Natural killer cell (primary cell): Measurements from ENCODE around the gene PUSL1. TPM values are rescaled to one million over a fixed set of nuclear protein-coding genes. Genes with fewer than 3 reads are reported as not detected.

Source experiments
- ATAC-seq, 3 donors: fragments of 150-1000 bp in 2 of 3; fragments of 200-7000 bp in 1 of 3; cut with Tn5 transposase; 1 replicate in 1 of 3; 2 replicates in 2 of 3; pipeline ENCODE4 v1.10.0; 2021; ENCODE audit warnings: mild to moderate bottlenecking in 2 of 3, moderate library complexity in 2 of 3
- DNase-seq, 2 donors: peaks; one replicate each; pipeline versions ENCODE4 v3.0.0 to v3.0.0-alpha.2; 2013 to 2021; ENCODE audit warnings: mixed read lengths in 1 of 2
- H3K27ac ChIP-seq: one replicate; pipeline ENCODE4 v1.5.1; 2013; ENCODE audit warnings: mild to moderate bottlenecking, low read length
- H3K27me3 ChIP-seq: one replicate; pipeline ENCODE4 v1.6.1; 2013; ENCODE audit warnings: low read length; ENCODE audit not compliant: control insufficient read depth, insufficient read depth
- H3K36me3 ChIP-seq: one replicate; pipeline ENCODE4 v1.6.1; 2013; ENCODE audit warnings: low read length; ENCODE audit not compliant: control insufficient read depth, insufficient read depth
- H3K4me1 ChIP-seq: one replicate; pipeline ENCODE4 v1.6.1; 2013; ENCODE audit warnings: low read length; ENCODE audit not compliant: control insufficient read depth, insufficient read depth
- H3K4me3 ChIP-seq: one replicate; pipeline ENCODE4 v1.5.1; 2013; ENCODE audit warnings: low read length
- H3K9me3 ChIP-seq: one replicate; pipeline ENCODE4 v1.6.1; 2013; ENCODE audit warnings: low read length; ENCODE audit not compliant: control insufficient read depth, insufficient read depth
- H3K27ac Mint-ChIP-seq, 2 donors: one replicate each; pipeline ENCODE4 v1.8.0; 2022; ENCODE audit warnings: mild to moderate bottlenecking in 2 of 2, mixed read lengths in 2 of 2, moderate library complexity in 1 of 2
- H3K27me3 Mint-ChIP-seq, 2 donors: one replicate each; pipeline ENCODE4 v1.8.0; 2022; ENCODE audit warnings: low read depth in 2 of 2, mixed read lengths in 2 of 2
- H3K36me3 Mint-ChIP-seq: one replicate; pipeline ENCODE4 v1.8.0; 2022; ENCODE audit warnings: mixed read lengths
- H3K4me1 Mint-ChIP-seq, 2 donors: one replicate each; pipeline ENCODE4 v1.8.0; 2022; ENCODE audit warnings: mixed read lengths in 2 of 2
- H3K4me3 Mint-ChIP-seq: one replicate; pipeline ENCODE4 v1.8.0; 2022; ENCODE audit warnings: mild to moderate bottlenecking, moderate library complexity, mixed read lengths
- H3K9me3 Mint-ChIP-seq, 2 donors: one replicate each; pipeline ENCODE4 v1.8.0; 2022; ENCODE audit warnings: mixed read lengths in 2 of 2
- WGBS: methylation state at CpG from one replicate; pipeline ENCODE4 v1.1.7; 2013; ENCODE audit warnings: missing lambda C conversion rate; ENCODE audit not compliant: insufficient coverage; 5-methylcytosine and 5-hydroxymethylcytosine counted together
- intact Hi-C: fragments of 100-400 bp; cut with micrococcal nuclease; formaldehyde crosslinking; loops from one replicate; pipeline ENCODE4 v1.14.2; 2022
- total RNA-seq, 4 donors: library from RNA; stranded (reverse); fragments of 120-200 nt in 1 of 4; gene quantifications; one replicate each; pipeline versions ENCODE4 v1.2.3 to v1.2.4, GENCODE V29; 2013 to 2022
- TF ChIP-seq, protein P1 (sequence below): fragments of 200-600 bp; IDR thresholded peaks from one replicate; pipeline ENCODE4 v1.8.0; 2022; ENCODE audit warnings: antibody characterized with exemption

Gene PUSL1
- total RNA-seq, 3 donors from 2014 or later (not counting 1 experiment from before 2014, with no cell fraction given), result 11.1 to 13.0 (median 12.9) TPM

DNA sequence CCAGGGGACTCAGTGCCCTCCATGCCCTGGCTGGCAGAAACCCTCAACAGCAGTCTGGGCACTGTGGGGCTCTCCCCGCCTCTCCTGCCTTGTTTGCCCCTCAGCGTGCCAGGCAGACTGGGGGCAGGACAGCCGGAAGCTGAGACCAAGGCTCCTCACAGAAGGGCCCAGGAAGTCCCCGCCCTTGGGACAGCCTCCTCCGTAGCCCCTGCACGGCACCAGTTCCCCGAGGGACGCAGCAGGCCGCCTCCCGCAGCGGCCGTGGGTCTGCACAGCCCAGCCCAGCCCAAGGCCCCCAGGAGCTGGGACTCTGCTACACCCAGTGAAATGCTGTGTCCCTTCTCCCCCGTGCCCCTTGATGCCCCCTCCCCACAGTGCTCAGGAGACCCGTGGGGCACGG, 19.9 kb downstream of the PUSL1 start:
- Histone ChIP-seq H3K36me3 (peaks cover 3% of the 10 kb centered on the region), H3K27ac (no peak overlapping the region), H3K4me1 (peaks cover 21% of the 10 kb centered on the region), H3K4me3 (no peak overlapping the region), H3K9me3 (no peaks in the 10 kb centered on the region), H3K27me3 (no peaks in the 10 kb centered on the region)
- TF ChIP-seq, protein P1, sequence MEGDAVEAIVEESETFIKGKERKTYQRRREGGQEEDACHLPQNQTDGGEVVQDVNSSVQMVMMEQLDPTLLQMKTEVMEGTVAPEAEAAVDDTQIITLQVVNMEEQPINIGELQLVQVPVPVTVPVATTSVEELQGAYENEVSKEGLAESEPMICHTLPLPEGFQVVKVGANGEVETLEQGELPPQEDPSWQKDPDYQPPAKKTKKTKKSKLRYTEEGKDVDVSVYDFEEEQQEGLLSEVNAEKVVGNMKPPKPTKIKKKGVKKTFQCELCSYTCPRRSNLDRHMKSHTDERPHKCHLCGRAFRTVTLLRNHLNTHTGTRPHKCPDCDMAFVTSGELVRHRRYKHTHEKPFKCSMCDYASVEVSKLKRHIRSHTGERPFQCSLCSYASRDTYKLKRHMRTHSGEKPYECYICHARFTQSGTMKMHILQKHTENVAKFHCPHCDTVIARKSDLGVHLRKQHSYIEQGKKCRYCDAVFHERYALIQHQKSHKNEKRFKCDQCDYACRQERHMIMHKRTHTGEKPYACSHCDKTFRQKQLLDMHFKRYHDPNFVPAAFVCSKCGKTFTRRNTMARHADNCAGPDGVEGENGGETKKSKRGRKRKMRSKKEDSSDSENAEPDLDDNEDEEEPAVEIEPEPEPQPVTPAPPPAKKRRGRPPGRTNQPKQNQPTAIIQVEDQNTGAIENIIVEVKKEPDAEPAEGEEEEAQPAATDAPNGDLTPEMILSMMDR, result no peak
- Mint-ChIP-seq H3K9me3 (no peaks in the 10 kb centered on the region), H3K4me3 (peak overlapping the region; percentile 31), H3K4me1 (peaks cover 6 to 18% of the 10 kb centered on the region in 2 donors), H3K36me3 (no peaks in the 10 kb centered on the region), H3K27me3 (no peaks in the 10 kb centered on the region), H3K27ac (no peak overlapping the region)
- intact Hi-C loops, result no loop called here
- no peak for ATAC-seq
- WGBS, result 94% methylated on average over 15 of the region's 15 CpGs
- no peak for DNase-seq

DNA sequence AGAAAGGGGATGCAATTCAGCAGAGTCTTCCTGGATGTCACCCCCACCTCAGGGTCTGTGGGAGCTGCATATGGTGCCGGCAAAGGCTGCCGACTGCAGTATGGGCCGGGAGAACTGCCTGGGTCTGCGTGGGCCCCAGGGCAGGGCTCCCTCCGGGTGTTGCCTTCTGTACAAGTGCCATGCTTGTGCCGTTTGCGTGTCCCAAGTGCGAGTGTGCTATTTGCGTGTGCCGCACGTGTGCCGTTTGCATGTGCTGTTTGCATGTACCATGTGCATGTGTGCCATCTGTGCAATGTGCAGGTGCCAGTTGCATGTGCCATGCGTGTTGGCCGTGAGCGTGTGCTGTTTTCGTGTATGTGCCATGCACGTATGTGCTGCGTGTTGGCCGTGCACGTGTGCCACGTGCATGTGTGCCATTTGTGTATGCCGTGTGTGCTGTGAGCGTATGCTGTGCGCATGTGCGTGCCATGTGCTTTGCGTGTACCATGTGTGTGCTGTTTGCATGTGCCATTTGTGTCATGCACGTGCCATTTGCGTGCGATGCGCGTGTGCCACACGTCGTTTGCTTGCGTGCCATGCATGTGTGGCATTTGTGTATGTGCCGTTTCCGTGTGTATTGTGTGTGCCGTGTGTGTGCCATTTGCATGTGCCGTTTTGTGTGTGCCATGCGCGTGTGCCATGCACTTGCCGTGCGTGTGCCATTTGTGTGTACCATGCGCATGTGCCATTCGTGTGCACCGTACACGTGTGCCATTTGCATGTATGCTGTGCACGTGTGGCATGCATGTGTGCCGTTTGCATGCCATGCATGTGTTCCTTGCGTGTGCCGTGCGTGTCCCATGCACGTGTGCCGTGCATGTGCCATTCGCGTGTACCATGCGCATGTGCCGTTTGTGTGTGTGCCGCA, 21.2 kb downstream of the PUSL1 start:
- no peak for DNase-seq
- Histone ChIP-seq H3K9me3 (no peaks in the 10 kb centered on the region), H3K4me3 (no peak overlapping the region), H3K27me3 (no peaks in the 10 kb centered on the region), H3K27ac (no peak overlapping the region), H3K4me1 (peaks cover 17% of the 10 kb centered on the region), H3K36me3 (peaks cover 3% of the 10 kb centered on the region)
- Mint-ChIP-seq H3K4me3 (no peak overlapping the region), H3K27ac (no peak overlapping the region), H3K27me3 (no peaks in the 10 kb centered on the region), H3K4me1 (peaks cover 0 to 7% of the 10 kb centered on the region in 2 donors), H3K36me3 (no peaks in the 10 kb centered on the region), H3K9me3 (no peaks in the 10 kb centered on the region)
- WGBS, result 95% methylated on average over 58 of the region's 58 CpGs
- no peak for ATAC-seq
- TF ChIP-seq, protein P1, result no peak
- intact Hi-C loops, result no loop called here

DNA sequence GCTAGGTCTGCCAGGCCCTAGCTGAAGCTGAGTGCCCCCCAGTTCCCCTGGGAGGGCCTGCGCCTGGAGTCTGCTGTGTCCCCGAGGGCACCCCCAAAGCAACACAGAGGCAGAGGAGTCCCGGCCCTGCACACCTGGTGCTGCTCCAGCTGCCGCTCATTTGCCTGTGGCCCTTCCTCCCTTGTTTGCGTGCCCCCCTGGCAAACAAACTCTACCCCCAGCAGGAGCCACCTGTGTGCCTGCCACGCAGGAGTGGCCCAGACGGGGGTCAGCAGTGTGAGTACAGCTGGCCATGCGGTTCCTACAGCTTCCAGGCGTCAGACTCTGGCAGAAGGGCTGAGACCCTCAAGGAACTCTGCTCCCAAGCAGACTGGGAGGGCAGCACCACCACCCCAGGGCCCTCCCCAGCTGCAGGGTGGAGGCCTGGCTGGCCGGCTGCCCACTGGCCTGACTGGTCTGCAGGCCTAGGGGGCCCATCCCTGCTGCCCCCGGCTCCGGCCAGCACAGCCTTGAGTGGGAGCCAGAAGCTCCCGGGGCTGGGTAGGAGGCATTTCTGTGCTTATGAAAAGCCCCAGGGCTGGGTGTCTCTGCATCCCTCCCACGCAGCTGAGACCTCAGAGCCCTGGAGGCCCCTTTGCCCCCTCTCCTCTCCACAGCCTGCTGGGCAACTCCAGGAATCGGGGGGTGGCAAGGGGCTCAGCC, 22.1 kb downstream of the PUSL1 start:
- H3K4me1 Mint-ChIP-seq, result peaks cover 0 to 5% of the 10 kb centered on the region in 2 donors
- no peaks in the 10 kb centered on the region for H3K36me3 Mint-ChIP-seq
- H3K4me3 Mint-ChIP-seq, result no peak overlapping the region
- H3K9me3 Mint-ChIP-seq, result no peaks in the 10 kb centered on the region
- H3K27me3 Mint-ChIP-seq, result no peaks in the 10 kb centered on the region
- no peak overlapping the region for H3K27ac ChIP-seq
- no peak for ATAC-seq
- no peak for DNase-seq
- no peaks in the 10 kb centered on the region for H3K27me3 ChIP-seq
- H3K4me3 ChIP-seq, result no peak overlapping the region
- TF ChIP-seq, protein P1, result no peak
- no peaks in the 10 kb centered on the region for H3K9me3 ChIP-seq
- peaks cover 3% of the 10 kb centered on the region for H3K36me3 ChIP-seq
- 89% methylated on average over 15 of the region's 15 CpGs for WGBS
- no peak overlapping the region for H3K27ac Mint-ChIP-seq
- intact Hi-C loops, result no loop called here
- peaks cover 10% of the 10 kb centered on the region for H3K4me1 ChIP-seq
